GF-D8 (cell line): Measurements from ENCODE around the gene GSE1.
A peak's percentile ranks its signal among the peaks of the same experiment; 100 is the strongest.

Source experiments
- DNase-seq: peaks from one replicate; lab custom pipeline; 2025; lab: John Stamatoyannopoulos, UW

The GSE1 gene

DNA sequence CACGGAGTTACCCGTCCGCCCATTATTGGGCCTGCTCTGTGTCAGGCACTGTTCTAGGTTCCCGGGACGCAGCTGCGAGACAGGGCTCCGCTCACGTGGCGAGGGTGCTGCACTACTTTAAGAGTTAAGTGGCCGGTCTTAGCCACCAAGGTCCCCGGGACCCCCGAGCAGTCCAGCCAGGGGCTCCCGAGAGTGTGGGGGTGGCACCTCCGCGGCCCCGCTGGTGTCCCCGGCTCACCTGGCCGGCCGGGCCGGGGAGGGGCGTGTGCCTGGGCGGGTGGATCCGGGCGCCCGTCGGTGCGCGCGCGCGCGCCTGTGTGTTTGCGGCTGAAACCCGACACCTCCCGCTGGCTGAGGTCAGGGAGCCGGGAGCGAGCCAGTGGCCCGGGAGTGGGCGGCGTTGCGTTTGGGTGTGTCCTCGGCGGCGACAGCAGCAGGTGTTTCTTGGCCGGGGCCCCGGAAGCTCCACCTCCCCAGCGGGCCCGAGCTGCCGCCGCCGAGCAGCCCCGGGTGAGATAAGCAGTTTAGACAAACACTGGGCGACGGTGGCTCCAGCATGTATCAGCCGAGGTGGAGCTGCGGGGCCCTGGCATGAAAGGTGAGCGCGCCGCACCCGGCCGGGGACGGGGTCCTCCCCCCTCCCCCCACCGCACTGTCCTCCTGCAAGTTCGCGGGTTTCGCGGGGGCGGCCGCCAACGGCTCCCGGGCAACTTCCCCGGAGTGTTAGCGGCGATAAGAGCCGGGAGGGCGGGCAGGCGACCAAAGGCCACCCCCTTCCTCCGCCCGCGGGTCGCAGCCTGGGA lies at the start of gene GSE1:
GSE1 (plus strand) TSS at position 522 of the 803 bp plus-strand sequence; CDS start at position 592, 70 bp downstream.
- peak; percentile 93 for DNase-seq

DNA sequence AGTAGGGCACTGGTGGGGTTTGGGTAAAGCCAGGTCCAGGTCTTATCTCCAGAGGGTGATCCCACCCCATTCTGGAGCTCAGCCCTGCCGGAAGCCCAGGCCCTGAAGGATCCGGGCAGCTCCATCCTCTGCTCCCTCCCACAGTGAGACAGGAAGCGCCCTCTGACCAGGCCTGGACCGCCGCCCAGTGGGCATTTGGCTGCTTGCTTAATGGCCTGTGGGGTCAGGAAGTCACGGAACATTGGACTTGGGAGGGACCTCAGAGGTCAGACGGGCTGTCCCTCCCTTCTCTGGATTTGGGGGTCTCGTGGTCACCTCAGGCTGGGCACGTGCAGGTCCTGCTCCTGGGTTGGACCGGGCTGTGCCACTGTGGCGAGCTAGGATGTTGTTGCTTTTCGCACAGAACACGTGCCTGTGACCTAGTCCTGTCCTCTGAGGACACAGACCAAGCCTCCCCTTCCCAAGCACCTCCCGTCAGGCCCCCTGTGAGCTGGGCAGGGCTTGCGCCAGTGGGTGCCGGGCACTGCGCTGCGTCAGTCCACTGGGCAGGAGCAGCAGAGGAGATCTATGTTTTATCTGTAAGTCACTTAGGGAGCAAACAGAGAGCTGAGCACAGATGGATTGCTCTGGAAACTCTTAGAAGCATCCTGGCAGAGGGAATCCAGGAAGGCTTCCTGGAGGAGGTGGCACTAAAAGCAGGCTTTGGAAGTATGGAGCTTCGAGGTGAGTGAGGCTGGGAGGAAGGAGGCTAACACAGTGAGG lies 49.4 kb upstream of the GSE1 start:
- no peak for DNase-seq

DNA sequence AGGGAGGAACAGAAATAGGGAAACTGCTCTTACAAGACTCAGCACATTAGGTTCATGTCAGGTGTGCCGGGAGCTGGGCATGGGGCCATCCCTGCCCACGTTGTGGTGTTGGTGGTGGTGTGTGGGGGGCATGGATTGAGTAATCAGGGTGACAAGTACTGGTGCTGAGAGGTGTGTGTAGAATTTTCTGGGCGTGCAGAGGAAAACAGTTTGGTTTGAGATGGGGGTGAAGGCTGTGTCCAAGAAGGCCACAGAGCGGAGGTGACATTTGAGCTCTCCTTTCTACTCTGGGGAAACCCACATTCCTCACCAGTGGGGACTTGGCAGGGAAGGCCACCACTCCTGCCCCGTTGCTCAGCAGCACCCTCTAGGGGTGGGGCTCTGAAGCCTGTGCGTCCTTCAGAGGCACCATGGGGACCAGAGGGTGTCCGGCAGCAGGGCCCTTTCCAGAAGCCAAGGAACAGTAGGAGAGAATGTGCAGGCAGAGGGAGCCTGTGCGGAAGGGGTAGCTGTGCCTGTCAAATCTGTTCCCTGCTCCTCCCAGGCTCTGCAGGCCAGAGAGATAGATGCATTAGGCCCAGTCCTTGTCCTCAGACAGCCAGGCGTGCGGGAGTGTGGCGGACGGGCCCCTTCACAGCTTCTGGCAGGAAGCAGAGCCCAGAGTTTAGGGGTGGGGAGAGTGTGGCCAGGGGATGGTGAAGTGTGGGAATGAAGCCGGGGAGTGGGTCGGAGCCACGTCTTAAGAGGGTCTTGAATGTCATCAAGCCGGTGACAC lies 48.7 kb upstream of the GSE1 start:
- DNase-seq = peak; percentile 44

DNA sequence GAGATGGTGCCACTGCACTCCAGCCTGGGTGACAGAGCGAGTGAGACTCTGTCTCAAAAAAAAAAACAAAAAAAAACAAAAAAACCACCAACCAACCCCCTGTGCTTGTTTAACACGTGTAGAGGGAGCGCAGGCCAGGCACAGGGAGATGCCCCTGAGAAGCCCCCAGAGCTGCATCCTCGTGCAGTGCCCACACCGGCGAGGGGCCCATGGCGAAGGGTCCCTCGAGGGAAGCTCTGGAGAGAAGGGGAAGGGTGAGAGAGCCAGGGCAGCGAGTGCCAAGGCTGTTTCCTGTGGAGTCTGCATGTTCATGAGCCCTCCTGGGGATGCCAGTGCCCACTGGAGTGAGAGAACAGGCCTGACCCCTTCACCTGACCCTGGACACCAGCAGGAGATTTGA lies 47.8 kb upstream of the GSE1 start:
- no peak for DNase-seq

DNA sequence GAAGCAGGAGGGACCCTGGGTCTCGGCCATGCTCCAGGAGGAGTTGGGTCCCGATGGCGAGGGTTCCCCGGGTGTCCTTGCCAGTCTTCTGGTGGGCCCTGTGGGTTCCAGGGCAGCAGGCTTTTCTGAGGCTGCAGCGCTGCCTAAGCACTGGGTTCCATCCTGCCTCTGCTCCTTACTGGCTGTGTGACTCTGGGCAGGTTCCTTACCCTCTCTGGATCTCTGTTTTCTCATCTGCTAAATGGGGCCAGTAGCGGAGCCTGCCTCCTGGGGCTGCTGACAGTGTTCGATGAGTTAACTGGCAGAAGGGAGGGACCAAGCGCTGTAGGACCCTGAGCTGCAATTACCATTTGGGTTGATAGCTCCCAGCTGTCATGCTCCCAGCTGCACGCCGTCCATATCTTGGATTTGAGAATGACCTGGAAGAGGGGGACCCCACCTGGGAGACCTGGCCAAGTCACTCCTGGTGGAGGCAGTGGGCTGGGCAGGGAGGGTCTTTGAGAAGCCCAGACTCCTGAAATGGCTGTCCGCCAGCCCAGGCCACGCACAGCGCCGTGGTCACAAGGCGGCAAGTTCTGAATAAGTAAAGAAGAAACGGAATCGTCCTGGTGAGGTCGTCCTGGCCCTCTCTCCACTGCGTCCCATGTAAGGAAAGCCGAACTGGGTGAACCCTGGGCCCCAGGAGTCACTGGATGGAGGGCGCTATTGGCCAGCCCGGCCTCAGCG lies 47.2 kb upstream of the GSE1 start:
- DNase-seq = no peak

DNA sequence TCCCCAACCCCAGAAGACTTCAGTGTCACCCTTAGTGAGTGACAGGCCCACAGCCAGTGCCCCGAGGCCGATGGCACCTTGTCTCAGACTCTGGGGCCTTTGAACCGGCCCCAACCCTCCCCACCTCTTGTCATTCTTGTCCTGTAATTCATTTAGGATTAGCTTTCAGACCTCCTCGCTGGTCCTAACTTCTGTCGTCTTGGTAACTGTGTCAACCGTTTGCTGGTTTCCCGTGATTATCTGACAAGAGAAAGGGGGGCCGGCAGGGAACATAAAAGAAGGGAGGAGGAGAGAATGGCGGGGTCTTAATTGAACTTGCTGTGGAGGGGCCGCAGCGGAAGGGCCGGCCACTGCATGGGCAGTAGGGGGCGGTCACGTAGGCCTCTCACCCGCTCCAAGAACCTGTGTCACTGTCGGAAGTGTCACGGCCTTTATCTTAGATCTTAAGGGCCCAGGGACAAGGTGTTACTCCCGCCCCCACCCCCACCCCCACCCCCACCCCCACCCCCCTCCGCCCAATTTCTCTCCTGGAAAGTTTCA lies 46.5 kb upstream of the GSE1 start:
- no peak for DNase-seq

DNA sequence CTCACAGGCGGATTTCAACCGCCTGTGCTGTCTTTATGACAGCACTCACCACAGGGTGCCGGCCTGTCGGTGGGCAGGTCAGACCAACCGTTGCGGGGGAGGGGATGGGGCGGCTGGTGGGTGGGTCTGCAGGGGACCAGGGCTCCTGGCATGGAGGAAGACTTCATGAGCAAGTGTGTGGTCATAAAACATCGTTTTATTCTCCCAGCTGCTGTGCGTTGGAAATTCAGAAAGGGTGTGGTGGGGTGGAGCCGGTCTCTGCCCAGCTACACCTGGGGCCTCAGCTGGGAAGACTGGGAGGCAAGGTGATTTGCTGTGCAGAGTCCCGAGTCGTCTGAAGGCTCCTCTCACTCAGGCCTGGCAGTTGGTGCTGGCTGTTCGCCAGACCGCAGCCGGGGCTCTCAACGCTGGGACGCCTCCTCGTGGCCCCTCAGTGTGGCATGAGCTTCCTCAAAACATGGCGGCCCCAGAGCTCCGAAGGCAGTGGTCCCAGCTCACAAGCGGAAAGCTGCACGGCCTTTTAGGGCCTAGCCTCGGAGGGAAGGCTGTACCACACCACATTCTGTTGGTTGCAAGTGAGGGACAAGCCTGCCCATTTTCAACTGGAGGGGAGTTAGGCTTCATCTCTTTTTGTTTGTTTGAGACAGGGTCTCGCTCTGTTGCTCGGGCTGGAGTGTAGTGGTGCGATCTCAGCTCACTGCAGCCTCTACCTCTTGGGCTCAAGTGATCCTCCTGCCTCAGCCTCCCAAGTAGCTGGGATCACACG lies 45.8 kb upstream of the GSE1 start:
- no peak for DNase-seq

DNA sequence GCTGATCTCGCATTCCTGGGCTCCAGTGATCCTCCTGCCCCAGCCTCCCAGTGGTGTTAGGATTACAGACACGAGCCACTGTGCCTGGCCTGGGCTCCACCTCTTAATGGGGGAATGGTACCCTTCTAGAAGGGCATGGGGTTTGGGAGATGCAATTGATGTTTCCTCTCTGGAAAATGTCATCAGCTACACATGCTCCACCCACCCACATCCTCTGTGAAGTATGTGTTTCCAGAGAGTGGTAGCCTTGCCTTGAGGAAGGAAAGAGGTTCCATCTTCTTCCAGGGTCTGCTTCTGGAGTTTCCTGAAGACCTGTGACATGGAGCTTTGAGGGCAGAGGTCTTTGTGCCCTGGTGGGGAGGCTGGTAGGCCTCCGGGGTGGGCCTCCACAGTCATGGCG lies 45.2 kb upstream of the GSE1 start:
- no peak for DNase-seq

DNA sequence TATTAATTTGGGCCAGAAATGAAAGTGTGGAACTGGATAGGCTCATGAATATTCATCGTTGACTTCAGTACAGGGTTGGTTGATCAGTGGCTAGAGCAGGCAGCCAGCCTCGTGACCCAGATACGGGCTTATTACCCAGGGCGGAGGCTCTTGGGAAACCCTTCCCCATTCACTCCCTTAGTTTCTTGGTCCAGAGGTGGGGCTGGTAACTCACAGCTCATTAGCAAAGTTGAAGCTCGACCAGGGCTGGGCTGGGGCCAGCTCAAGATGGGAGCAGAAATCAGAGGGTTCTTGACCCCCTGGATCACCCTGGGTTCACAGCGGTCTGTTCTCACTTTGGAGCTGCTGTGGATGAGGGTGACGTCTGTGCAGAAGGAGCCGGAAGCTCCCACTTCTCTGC lies 44.6 kb upstream of the GSE1 start:
- no peak for DNase-seq

DNA sequence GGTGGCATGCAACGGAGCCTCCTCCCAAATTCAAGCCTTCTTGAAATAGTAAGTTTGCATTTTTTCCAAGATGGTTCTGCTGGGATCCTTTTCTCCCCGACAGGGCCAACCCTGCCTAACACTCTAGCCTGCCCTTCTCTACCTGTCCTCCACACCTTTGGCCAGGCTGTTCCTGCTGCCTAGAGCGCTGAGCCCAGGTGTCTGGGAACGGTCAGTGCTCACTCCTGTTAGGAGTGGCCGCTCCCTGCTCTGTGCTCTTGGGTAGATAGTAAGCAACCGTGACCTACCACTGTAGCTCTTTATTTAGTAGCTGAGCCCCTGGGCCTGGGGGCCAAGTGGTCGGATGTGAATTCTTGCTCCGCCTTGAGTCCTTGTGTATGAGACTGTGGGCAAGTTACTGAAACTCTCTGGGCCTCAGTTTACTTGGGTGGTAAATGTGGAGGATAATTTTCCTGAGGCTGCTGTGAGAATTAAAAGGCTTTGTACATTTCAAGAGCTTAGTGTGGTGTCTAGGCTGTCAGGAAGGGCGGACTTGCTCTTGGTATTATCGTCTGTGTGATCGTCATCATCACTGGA lies 44.0 kb upstream of the GSE1 start:
- no peak for DNase-seq

DNA sequence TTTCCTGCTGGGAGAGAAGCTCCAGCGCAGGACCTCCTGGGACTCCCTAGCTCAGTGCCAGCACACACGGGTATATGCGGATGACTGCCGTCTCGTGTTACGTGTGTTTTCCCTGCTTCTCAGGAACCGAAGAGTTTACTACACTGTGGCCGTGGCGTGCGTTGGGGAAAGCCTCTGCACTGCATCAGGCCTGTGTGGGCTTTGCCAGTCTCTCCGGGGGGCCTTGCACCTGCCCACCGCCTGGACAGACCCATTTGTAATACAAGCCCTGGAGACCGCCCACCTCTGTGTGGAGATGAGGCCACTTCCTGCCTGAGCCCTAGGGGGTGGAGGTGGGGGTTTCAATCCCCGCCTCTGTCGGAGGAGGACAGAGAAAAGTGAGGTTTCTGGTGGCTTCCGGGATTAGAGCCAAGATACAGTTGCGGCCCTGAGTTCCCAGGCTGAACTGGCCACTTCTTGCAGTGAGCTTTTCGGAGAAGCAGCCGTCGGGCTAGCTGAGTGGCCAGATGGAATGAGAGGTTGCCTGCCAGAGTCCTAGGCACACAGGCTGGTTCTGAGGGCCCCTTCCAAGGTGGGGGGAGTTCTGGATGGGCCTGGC lies 43.4 kb upstream of the GSE1 start:
- peak; percentile 88 for DNase-seq

DNA sequence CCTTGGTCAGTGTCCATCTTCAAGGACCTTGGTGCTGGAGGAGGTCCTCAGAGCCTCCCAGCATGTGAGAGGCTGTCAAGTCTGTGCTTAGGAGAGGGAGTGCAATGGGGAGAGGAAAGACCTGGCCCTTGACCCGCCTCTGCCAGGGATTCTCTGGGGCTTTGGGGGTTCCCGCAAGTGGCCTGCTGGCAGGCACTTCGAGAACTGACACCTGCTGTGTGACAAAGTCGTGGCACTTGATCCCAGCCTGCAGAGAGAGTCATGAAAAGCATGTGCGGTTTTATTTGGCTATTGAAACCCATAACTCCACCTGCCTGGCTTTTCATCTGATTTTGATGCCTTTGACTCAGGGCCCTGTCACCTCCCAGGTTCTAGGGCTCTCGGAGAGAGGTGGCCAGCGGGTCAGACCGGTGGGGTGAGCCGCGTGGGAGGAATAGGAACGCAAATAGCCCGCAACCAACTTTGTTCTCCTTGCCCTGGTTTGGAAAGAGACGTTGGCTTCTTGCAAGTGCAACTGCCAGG lies 42.8 kb upstream of the GSE1 start:
- DNase-seq = peak; percentile 85

DNA sequence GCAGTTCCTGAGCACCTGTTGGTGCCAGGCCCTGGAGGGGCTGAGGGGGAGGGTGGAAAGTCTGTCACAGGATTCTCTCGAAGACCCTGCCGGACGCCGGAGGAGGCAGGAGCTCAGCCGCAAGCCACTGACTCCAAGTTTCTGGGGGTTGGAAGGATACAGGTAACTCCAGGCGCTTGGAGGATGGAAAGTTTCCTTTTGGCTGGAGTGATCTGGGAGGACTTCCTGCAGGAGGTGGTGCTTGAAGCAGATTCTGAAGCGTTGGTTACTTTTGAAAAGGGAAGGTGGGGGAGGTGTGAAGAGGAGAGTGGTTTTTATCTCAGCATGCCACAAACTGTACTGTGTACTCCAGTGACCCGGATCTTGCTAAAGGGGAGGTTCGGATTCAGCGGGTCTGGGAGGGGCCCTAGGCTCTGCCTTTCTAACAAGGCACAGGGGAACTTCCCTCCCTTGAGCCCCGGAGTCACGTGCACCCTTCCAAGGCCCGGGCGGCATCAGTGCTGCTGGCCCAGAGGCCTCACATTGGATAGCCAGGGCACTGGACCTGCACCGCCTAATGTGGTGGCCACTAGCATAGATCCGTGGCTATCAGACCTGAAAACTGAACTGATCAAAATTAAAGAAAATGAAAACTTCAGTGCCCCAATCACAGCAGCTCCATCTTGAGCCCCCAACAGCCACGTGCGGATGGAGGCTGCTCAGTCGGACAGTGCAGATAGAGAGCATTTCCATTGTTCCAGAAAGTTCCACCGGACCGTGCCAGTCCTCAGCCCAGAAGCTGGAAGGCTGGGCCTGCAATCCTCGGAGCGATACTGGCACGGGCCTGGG lies 42.2 kb upstream of the GSE1 start:
- peak; percentile 97 for DNase-seq

DNA sequence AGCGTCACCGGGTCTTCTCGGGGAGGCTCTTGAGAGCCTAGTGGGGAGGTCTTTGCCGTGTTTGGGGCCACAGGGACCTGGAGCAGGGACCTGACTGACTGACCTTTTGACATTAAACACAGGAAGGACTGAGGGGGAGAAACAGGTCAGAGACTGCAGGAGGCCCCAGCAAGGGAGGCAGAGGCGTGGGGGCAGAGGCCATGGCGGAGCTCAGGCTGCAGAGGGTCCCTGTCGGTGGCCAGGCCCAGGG lies 41.6 kb upstream of the GSE1 start:
- DNase-seq = no peak

DNA sequence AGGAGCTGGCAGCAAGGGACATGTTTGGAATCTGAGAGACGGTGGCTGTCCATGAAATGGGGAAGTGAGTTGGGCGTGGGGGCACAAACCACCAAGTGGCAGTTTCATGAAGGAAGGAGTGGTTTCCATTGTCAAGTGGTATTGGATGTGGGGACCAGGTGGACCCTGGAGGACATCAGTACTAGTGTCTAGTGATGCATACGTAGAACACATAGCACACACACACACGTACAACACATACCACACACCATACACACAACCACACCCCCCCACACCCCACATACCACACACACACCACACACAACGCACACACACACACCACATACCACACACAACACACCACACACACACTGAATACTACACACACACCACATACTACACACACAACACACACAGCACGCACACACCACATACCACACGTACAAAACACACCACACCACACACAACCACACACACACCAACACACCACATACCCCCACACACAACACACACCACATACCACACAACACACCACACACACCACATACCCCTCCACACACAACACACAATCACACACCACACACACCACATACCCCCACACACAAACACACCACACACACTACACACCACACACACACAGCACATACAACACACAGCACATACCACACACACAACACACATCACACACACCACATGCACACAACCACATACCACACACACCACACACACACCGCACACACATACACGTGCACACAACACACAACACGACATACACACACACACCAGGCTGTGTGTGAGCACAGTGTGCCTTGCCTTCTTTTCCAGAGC lies 41.1 kb upstream of the GSE1 start:
- DNase-seq = peak; percentile 95

DNA sequence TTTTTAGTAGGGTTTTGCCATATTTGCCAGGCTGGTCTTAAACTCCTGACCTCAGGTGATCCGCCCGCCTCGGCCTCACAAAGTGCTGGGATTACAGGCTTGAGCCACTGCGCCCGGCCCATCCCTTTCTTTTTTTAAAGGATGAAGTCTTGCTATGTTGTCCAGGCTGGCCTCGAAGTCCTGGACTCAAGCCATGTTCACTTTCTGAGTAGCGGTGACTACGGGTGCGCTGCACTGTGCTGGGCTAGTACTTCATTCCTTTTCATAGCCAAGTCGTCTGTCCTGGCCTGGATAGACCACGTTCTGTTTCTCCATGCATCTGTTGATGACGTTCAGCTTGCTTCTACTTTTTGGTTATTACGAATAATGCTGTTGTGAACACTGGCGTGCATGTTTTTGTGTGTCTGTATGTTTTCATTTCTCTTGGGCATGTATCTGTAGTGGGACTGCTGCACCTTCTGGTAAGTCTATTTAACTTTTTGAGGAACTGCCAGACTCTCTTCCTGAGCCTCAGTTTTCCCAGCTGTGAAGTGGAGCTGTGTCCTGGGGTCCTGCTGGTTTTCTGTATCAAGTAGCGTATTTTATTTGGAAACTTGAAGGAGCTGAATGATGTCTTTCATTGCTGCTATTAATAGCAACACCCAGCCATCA lies 40.0 kb upstream of the GSE1 start:
- no peak for DNase-seq

DNA sequence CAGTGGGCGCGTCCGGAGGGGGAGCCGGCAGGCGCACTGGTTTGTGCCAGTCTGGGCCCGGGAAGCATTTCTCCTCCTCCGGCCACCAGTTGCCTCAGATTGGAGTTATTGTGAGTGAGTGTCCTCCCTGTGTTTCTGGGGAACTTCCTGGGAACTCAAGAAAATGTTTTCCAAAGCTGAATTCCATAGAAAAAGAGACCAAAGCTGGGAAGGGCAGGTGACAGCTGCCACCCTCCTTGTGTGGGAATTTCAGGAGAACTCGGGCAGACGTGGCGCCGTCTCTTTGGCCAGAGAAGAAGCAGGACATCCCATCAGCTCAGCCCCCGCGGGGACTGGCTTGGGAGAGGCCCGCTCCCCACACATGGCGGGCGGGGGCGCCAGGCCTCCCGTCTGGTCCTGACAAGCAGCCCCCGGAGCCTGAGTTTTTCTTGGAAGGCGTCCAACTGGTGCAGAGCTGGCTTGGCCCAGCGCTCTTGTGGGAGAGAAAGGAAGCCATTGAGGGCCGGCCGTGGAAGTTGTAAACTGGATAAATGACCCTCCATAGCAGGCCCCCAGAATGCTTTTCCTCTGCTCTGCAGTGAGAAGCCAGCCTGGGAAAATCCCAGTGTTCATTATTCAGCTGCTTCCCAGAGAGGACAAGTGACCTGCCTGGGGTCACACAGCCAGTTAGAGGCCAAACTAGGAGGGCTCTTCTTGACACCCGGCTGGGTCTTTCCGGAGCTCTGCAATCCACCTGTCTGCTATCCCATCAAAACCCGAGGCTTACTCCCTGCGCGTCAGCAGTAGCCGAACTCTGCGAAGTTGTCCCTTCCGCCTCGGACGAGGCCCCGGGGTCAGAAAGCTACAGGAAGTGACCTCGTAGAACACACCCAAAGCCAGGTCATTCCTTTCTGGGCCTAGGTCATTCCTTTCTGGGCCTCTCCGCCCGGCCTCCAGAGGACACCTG lies 39.2 kb upstream of the GSE1 start:
- DNase-seq = no peak
